Retinal pigment epithelial cell (primary cell): Measurements from ENCODE around the gene WSCD1.

ENCODE experiments used
- DNase-seq: peaks from one replicate; pipeline ENCODE4 v3.0.0-alpha.2; 2010; ENCODE audit warnings: low read depth
- H3K4me3 ChIP-seq: 2 replicates; pipeline ENCODE4 v1.5.1; 2011; ENCODE audit warnings: mild to moderate bottlenecking, low read length, control low read depth, moderate library complexity
- TF ChIP-seq, protein P1 (sequence below): conservative IDR thresholded peaks from 2 replicates; pipeline ENCODE4 v1.5.1; 2011; ENCODE audit warnings: low read depth, low read length, control low read depth, inconsistent platforms

Gene WSCD1

DNA sequence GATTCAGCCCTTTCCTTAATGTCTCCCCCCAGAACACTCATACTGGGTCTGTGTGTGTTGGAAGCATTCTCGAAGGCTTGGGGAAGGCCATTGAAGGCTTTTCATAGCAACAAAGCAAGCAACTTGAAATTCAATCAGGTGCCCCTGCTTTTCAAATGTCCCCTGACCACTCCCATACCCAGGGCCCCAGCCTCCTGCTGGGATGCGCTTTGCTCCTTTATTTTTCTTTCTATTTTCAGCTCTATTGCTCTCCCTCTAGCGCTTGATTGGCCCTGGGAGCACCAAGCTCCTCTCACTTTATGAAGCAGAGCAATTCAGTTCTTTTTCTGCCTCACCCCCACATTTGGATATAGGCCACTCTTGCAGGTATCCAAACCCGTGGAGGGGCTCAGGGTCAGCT is 92.0 kb downstream of the WSCD1 start:
- DNase-seq: no peak
- TF ChIP-seq, protein P1, sequence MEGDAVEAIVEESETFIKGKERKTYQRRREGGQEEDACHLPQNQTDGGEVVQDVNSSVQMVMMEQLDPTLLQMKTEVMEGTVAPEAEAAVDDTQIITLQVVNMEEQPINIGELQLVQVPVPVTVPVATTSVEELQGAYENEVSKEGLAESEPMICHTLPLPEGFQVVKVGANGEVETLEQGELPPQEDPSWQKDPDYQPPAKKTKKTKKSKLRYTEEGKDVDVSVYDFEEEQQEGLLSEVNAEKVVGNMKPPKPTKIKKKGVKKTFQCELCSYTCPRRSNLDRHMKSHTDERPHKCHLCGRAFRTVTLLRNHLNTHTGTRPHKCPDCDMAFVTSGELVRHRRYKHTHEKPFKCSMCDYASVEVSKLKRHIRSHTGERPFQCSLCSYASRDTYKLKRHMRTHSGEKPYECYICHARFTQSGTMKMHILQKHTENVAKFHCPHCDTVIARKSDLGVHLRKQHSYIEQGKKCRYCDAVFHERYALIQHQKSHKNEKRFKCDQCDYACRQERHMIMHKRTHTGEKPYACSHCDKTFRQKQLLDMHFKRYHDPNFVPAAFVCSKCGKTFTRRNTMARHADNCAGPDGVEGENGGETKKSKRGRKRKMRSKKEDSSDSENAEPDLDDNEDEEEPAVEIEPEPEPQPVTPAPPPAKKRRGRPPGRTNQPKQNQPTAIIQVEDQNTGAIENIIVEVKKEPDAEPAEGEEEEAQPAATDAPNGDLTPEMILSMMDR: no peak
- H3K4me3 ChIP-seq: no peak overlapping the region

DNA sequence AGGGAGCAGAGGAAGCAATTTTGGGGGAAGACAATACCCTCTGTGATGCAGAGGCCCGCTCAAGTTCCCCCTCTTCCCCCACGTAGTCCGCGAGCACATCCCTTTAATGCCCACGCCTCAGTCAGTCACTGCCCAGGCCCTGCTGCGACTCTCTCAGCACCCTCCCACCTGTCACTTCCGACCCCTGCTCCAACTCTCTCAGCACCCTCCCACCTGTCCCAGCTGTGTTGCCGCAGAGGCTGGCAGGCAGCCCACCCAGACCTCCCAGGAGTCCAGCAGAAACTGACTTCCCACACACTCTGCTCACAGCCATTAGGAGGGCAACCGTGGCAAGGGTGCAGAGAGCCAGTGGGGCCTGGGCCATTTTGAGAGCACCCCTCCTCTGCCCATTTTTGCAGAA is 92.7 kb downstream of the WSCD1 start:
- TF ChIP-seq, protein P1: no peak
- no peak overlapping the region for H3K4me3 ChIP-seq
- DNase-seq: no peak

DNA sequence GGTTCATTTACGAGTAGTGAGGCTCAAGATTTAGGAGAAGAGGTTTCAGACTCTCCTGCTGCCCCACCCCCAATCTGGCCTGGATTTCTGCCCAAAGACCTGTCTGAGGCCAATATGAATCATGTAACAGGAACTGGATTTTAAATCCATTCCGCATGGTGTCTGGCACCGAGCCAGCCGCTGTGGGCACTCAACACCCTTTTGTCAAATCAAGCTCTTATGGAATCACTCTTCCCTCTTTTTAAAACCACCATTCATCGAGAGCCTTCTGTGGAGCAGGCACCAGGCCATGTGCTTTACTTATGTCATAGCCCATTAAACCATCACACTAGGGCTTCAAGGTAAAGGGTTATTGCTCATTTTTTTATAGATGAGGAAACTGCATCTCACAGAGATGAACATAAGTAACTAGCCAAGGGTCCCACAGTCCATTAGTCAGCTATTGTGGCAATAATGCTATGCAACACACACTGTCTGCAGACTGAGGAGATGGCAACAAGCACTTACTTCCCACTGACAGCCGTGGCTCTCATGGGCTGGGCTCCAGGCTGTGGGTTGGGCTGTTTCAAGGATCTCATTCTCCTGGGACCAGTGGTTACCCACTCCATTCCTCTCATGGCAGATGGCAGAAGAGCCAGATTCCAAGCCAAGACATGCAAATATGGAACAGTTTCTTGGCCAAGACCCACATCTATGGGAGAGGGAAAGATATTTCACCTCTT is 93.6 kb downstream of the WSCD1 start:
- H3K4me3 ChIP-seq: no peak overlapping the region
- DNase-seq: peak; percentile 82
- TF ChIP-seq, protein P1: no peak

DNA sequence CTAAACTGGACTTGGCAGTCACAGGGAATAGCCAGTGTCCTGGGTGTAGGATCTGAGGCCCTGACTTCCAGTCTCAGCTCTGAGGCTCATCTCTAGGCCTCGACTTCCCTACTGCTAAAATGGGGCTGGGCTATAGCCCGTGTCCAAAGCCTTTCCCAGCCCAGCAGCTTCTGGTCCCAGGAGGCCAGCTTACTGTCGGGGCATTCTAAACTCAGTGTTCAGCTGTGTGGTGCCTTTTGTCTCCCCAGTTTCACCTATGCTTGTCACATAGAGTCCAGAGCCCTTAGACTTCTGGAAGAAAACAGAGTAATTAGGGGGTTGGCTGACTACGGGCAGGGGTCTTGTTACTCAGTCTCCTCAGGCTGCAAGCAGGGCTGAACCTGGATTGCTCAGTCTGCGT is 94.8 kb downstream of the WSCD1 start:
- no peak for DNase-seq

DNA sequence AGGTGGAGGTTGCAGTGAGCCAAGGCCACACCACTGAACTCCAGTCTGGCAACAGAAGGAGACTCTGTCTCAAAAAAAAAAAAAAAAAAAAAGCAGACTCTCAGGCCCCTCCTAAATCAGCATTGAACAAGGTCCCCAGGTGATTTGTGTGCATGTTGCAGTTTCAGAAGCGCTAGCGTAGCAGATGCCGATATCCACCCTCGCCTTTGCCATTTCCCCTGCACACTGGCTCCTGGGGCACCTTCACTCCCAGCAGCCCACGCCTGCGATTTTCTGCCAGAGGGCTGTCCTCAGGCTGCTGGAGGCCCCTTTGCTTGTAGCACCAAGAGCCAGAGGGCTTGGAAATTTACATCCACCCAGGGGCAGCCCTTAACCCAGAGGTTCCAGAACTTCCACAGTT is 95.6 kb downstream of the WSCD1 start:
- DNase-seq: no peak
- TF ChIP-seq, protein P1: no peak
- H3K4me3 ChIP-seq: no peak overlapping the region

More for the DNA sequence above, 94.8 kb downstream of the WSCD1 start:
- H3K4me3 ChIP-seq: no peak overlapping the region
- TF ChIP-seq, protein P1: no peak

DNA sequence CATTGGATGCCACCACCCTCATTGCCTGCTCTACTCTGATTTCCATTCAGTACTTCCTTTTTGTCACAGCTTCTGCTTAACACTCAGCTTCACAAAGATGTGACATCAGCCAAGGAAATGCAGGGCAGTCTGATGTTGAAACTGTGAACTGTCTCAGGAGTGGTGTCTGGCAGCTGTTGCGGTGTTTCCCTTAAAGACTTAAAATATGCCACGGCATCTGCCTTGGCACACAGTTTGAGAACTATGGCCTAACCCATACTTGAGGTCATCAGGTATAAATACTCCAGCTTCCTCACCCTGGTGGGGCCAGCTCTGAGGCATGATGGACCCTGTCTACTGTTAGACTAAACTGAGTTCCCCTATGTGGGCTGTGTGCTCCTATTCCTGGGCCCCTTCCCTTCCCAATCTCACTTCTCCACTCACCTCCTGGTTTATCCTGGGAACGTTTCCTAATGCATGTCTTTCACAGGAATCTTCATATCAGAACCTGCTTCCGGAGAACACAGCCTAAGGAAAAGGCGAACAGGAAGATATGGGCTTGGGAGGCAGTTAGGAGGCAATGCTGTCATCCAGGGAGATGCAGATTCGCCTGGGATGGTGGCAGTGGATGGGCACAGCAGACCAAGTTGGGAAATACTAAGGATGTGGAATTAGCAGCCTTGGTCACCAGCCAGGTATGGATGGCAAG is 96.5 kb downstream of the WSCD1 start:
- H3K4me3 ChIP-seq: no peak overlapping the region
- TF ChIP-seq, protein P1: no peak
- DNase-seq: no peak

DNA sequence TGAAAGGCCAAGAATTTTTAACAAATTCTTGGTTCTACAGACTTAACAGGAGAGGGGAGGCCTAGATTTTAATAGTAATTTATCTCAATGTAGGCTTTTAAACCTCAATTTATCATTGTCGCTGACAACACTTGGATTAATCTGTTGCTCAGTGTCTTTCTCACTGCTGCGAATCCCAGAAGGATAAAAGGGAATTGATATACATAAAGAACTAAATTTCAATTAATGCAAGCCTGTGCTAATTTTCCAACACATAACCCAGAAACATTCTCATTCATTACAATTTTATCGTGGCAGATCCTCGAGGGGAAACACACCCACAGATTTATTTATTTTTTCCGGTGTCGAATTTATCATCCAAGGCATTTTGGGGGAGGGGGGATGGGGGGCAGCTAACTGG is 98.1 kb downstream of the WSCD1 start:
- TF ChIP-seq, protein P1: no peak
- DNase-seq: no peak
- H3K4me3 ChIP-seq: no peak overlapping the region
